T-helper 17 cell (primary cell): Measurements from ENCODE around the gene LASP1NB.
"Not testable (repeated sequence)": the region's sequence is repeated elsewhere in the genome, so short reads cannot be mapped to it uniquely, and the experiment has no call there.

ENCODE experiments used
- ATAC-seq: fragments of 150-1000 bp; cut with Tn5 transposase; 2 replicates; pipeline ENCODE4 v1.10.0; 2021; ENCODE audit warnings: mild to moderate bottlenecking, moderate library complexity
- DNase-seq, 3 donors: peaks; one replicate each; pipeline versions ENCODE4 v3.0.0 to v3.0.0-alpha.2; 2020 to 2021
- H3K9me3 ChIP-seq: one replicate; pipeline ENCODE4 v1.7.0; 2013; ENCODE audit warnings: low read length, mild to moderate bottlenecking; ENCODE audit not compliant: control insufficient read depth, poor library complexity, severe bottlenecking
- H3K27ac Mint-ChIP-seq: one replicate; pipeline ENCODE4 v1.8.0; 2022; ENCODE audit warnings: mild to moderate bottlenecking, moderate library complexity, mixed read lengths
- H3K27me3 Mint-ChIP-seq: one replicate; pipeline ENCODE4 v1.8.0; 2022; ENCODE audit warnings: mixed read lengths
- H3K36me3 Mint-ChIP-seq: one replicate; pipeline ENCODE4 v1.8.0; 2022; ENCODE audit warnings: low read depth, mixed read lengths
- H3K4me1 Mint-ChIP-seq: one replicate; pipeline ENCODE4 v1.8.0; 2022; ENCODE audit warnings: mild to moderate bottlenecking, mixed read lengths
- H3K4me3 Mint-ChIP-seq: one replicate; pipeline ENCODE4 v1.8.0; 2022; ENCODE audit warnings: mild to moderate bottlenecking, moderate library complexity, mixed read lengths

The LASP1NB gene

GRCh38 chr17:38915639-38915995 is 9.8 kb upstream of the LASP1NB start:
- no peaks in the 10 kb centered on the region for H3K9me3 ChIP-seq
- ATAC-seq (no peak), DNase-seq (no peak)
- Mint-ChIP-seq H3K27me3 (no peaks in the 10 kb centered on the region), H3K4me3 (no peak overlapping the region), H3K36me3 (peaks cover 10% of the 10 kb centered on the region), H3K27ac (peak overlapping the region; percentile 72), H3K4me1 (peaks cover 23% of the 10 kb centered on the region)

GRCh38 chr17:38916771-38917170 is 8.6 kb upstream of the LASP1NB start:
- ATAC-seq (no peak), DNase-seq (no peak)
- no peaks in the 10 kb centered on the region for H3K9me3 ChIP-seq
- no peak overlapping the region for H3K4me3 Mint-ChIP-seq
- H3K27me3 Mint-ChIP-seq, result no peaks in the 10 kb centered on the region
- H3K36me3 Mint-ChIP-seq, result peaks cover 10% of the 10 kb centered on the region
- peaks cover 28% of the 10 kb centered on the region for H3K4me1 Mint-ChIP-seq
- H3K27ac Mint-ChIP-seq, result peak overlapping the region; percentile 72

GRCh38 chr17:38917259-38917658 is 8.2 kb upstream of the LASP1NB start:
- Mint-ChIP-seq H3K4me1 (peaks cover 30% of the 10 kb centered on the region), H3K36me3 (peaks cover 10% of the 10 kb centered on the region), H3K27ac (peak overlapping the region; percentile 72), H3K4me3 (no peak overlapping the region), H3K27me3 (no peaks in the 10 kb centered on the region)
- H3K9me3 ChIP-seq, result no peaks in the 10 kb centered on the region
- DNase-seq, result no peak
- no peak for ATAC-seq

- Mint-ChIP-seq H3K4me1 (peaks cover 30% of the 10 kb centered on the region), H3K36me3 (peaks cover 10% of the 10 kb centered on the region), H3K4me3 (no peak overlapping the region), H3K27ac (peak overlapping the region; percentile 67), H3K27me3 (no peaks in the 10 kb centered on the region)
- no peaks in the 10 kb centered on the region for H3K9me3 ChIP-seq
- DNase-seq (no peak), ATAC-seq (no peak)
These were observed 7.1 kb upstream of the LASP1NB start for GRCh38 chr17:38918129-38918913.

GRCh38 chr17:38918916-38919315 is 6.5 kb upstream of the LASP1NB start:
- Mint-ChIP-seq H3K4me3 (no peak overlapping the region), H3K36me3 (peaks cover 10% of the 10 kb centered on the region), H3K27ac (peak overlapping the region; percentile 67), H3K4me1 (peaks cover 34% of the 10 kb centered on the region), H3K27me3 (no peaks in the 10 kb centered on the region)
- H3K9me3 ChIP-seq, result no peaks in the 10 kb centered on the region
- DNase-seq, result no peak
- ATAC-seq, result no peak

GRCh38 chr17:38919316-38920078 is 5.9 kb upstream of the LASP1NB start:
- Mint-ChIP-seq H3K4me3 (no peak overlapping the region), H3K36me3 (peaks cover 10% of the 10 kb centered on the region), H3K4me1 (peaks cover 30% of the 10 kb centered on the region), H3K27ac (peak overlapping the region; percentile 67), H3K27me3 (no peaks in the 10 kb centered on the region)
- no peaks in the 10 kb centered on the region for H3K9me3 ChIP-seq
- ATAC-seq (no peak), DNase-seq (no peak)

- H3K27ac Mint-ChIP-seq, result peak overlapping the region; percentile 93
- no peak overlapping the region for H3K4me3 Mint-ChIP-seq
- H3K4me1 Mint-ChIP-seq, result peaks cover 38% of the 10 kb centered on the region
- DNase-seq (no peak), ATAC-seq (no peak)
- H3K27me3 Mint-ChIP-seq, result no peaks in the 10 kb centered on the region
- H3K36me3 Mint-ChIP-seq, result peaks cover 10% of the 10 kb centered on the region
- no peaks in the 10 kb centered on the region for H3K9me3 ChIP-seq
These were observed 4.8 kb upstream of the LASP1NB start for GRCh38 chr17:38920374-38921291.

GRCh38 chr17:38921756-38922411 is 3.5 kb upstream of the LASP1NB start:
- Mint-ChIP-seq H3K4me1 (peaks cover 43% of the 10 kb centered on the region), H3K4me3 (no peak overlapping the region), H3K36me3 (peaks cover 7% of the 10 kb centered on the region), H3K27ac (peak overlapping the region; percentile 93), H3K27me3 (no peaks in the 10 kb centered on the region)
- DNase-seq, result no peak
- no peaks in the 10 kb centered on the region for H3K9me3 ChIP-seq
- no peak for ATAC-seq

GRCh38 chr17:38922538-38923297 is 2.7 kb upstream of the LASP1NB start:
- Mint-ChIP-seq H3K4me1 (peaks cover 41% of the 10 kb centered on the region), H3K36me3 (peaks cover 2% of the 10 kb centered on the region), H3K4me3 (no peak overlapping the region), H3K27ac (peak overlapping the region; percentile 93), H3K27me3 (no peaks in the 10 kb centered on the region)
- DNase-seq (no peak), ATAC-seq (peak; percentile 18)
- H3K9me3 ChIP-seq, result no peaks in the 10 kb centered on the region

GRCh38 chr17:38926293-38927070 is 1.1 kb downstream of the LASP1NB start:
- Mint-ChIP-seq H3K27ac (peak overlapping the region; percentile 6), H3K4me1 (peaks cover 30% of the 10 kb centered on the region), H3K36me3 (no peaks in the 10 kb centered on the region), H3K4me3 (no peak overlapping the region), H3K27me3 (no peaks in the 10 kb centered on the region)
- ATAC-seq, result peak; percentile 49
- DNase-seq, result no peak
- no peaks in the 10 kb centered on the region for H3K9me3 ChIP-seq

GRCh38 chr17:38930782-38931181 is 5.4 kb downstream of the LASP1NB start:
- not testable (repeated sequence) for H3K4me3 Mint-ChIP-seq, DNase-seq, H3K27me3 Mint-ChIP-seq, ATAC-seq, H3K9me3 ChIP-seq, H3K36me3 Mint-ChIP-seq, H3K27ac Mint-ChIP-seq
- H3K4me1 Mint-ChIP-seq, result peaks cover 11% of the 10 kb centered on the region
